ENCODE data around the gene MICB. TPM values are rescaled to one million over a fixed set of nuclear protein-coding genes. Genes with fewer than 3 reads are reported as not detected.

MICB gene
- total and polyA plus RNA-seq, 9 of the 15 experiments (the other 6 are each of a cell fraction or from before 2014, with no cell fraction given), result 13.3 to 34.5 (median 19.8) TPM

DNA sequence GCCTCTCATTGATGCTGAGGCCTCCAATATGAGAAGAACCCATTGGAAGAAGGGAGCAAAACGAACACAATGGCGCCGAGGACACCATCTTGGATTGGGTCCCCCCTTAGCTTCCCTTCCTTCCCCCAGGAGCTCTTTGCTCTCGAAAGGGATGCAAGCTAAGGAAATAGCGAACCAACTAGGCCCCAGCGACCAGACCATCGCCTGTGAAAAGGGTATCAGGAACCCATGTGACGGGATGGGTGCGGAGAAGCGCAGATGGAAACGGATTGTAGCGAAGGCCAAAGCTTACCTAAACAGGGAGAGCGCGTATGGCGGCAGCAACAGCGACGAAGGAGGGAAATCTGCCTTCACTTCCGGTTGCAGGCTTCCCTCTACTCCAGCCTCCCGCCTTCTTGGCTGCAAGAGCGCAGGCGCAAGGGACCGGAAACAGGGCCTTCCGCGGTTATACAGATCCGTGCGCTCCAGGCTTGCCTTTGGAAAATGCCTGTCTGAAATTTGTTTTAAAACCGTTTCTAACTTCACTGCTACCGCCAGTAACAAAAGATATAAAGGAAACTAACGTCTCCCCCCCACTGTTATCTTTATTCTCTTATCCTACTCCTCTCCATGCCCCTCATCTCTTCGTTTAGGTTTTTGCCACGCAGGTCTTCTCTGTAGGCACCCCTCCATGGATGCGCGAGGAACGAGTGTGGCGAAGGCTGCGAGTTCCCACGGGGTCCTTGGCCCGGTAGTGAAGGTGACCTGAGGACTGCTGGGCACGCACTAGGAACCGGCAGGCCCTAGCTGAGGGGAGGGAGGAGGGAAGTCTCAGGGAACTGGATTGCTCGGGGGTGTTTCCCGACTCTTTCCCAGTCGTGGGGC is 43.9 kb downstream of the MICB start, which contains the start of gene DDX39B (continued):
- TF ChIP-seq, protein P1, sequence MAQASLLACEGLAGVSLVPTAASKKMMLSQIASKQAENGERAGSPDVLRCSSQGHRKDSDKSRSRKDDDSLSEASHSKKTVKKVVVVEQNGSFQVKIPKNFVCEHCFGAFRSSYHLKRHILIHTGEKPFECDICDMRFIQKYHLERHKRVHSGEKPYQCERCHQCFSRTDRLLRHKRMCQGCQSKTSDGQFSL (CRISPR knock-in tag; IDR thresholded peaks at IDR 0.05), result peak; percentile 11; the same call in 1 of the 2 replicates
- TF ChIP-seq, protein P1 (tag; IDR thresholded peaks at IDR 0.05), result peak in 1 of 2 experiments; percentile 30; a peak in 1 of 4 replicates
- TF ChIP-seq TGIF2 (CRISPR knock-in tag; IDR thresholded peaks at IDR 0.05) (no peak; the same call in 1 of the 2 replicates), FIP1L1 (IDR thresholded peaks at IDR 0.05; ENCODE audit: low read depth, low read length, poor library complexity, severe bottlenecking) (no peak), SOX6 (IDR thresholded peaks at IDR 0.05) (peak; percentile 43), RAD21 (CRISPR knock-in tag; conservative IDR thresholded peaks at IDR 0.05 in 1 of 2, IDR thresholded peaks at IDR 0.05 in 1 of 2) (no peak), MTA3 (IDR thresholded peaks at IDR 0.05; ENCODE audit: borderline replicate concordance) (peak; percentile 93), ZEB2 (IDR thresholded peaks at IDR 0.05) (peak; percentile 27; the same call in 1 of the 2 replicates), CHD4 (IDR thresholded peaks at IDR 0.05; ENCODE audit: insufficient read depth, insufficient replicate concordance, low read depth, low read length, poor library complexity, severe bottlenecking) (no peak), CTBP1 (IDR thresholded peaks at IDR 0.05; ENCODE audit: borderline replicate concordance) (peak; percentile 75), ZNF239 (CRISPR knock-in tag; IDR thresholded peaks at IDR 0.05) (no peak; the same call in 1 of the 2 replicates), SREBF2 (CRISPR knock-in tag; IDR thresholded peaks at IDR 0.05) (peak; percentile 87; the same call in 1 of the 2 replicates), CREB1 (IDR thresholded peaks at IDR 0.05) (no peak; the same call in none of the 2 replicates), CREB1 (CRISPR knock-in tag; IDR thresholded peaks at IDR 0.05) (0 out of 2 replicates have a peak, but pooled peaks have one; percentile 58), CEBPB (tag; IDR thresholded peaks at IDR 0.05) (no peak), ZSCAN32 (CRISPR knock-in tag; IDR thresholded peaks at IDR 0.05) (peak; percentile 54; the same call in 1 of the 2 replicates), ILK (tag; IDR thresholded peaks at IDR 0.05; ENCODE audit: borderline replicate concordance, low read depth) (no peak)
- TF ChIP-seq, protein P2, sequence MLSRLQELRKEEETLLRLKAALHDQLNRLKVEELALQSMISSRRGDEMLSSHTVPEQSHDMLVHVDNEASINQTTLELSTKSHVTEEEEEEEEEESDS (CRISPR knock-in tag; IDR thresholded peaks at IDR 0.05), result no peak
- TF ChIP-seq, protein P3, sequence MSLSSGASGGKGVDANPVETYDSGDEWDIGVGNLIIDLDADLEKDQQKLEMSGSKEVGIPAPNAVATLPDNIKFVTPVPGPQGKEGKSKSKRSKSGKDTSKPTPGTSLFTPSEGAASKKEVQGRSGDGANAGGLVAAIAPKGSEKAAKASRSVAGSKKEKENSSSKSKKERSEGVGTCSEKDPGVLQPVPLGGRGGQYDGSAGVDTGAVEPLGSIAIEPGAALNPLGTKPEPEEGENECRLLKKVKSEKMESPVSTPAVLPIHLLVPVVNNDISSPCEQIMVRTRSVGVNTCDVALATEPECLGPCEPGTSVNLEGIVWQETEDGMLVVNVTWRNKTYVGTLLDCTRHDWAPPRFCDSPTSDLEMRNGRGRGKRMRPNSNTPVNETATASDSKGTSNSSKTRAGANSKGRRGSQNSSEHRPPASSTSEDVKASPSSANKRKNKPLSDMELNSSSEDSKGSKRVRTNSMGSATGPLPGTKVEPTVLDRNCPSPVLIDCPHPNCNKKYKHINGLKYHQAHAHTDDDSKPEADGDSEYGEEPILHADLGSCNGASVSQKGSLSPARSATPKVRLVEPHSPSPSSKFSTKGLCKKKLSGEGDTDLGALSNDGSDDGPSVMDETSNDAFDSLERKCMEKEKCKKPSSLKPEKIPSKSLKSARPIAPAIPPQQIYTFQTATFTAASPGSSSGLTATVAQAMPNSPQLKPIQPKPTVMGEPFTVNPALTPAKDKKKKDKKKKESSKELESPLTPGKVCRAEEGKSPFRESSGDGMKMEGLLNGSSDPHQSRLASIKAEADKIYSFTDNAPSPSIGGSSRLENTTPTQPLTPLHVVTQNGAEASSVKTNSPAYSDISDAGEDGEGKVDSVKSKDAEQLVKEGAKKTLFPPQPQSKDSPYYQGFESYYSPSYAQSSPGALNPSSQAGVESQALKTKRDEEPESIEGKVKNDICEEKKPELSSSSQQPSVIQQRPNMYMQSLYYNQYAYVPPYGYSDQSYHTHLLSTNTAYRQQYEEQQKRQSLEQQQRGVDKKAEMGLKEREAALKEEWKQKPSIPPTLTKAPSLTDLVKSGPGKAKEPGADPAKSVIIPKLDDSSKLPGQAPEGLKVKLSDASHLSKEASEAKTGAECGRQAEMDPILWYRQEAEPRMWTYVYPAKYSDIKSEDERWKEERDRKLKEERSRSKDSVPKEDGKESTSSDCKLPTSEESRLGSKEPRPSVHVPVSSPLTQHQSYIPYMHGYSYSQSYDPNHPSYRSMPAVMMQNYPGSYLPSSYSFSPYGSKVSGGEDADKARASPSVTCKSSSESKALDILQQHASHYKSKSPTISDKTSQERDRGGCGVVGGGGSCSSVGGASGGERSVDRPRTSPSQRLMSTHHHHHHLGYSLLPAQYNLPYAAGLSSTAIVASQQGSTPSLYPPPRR (CRISPR knock-in tag; IDR thresholded peaks at IDR 0.05; ENCODE audit: borderline replicate concordance), result peak; percentile 89; the same call in 1 of the 2 replicates
- TF ChIP-seq, protein P4, sequence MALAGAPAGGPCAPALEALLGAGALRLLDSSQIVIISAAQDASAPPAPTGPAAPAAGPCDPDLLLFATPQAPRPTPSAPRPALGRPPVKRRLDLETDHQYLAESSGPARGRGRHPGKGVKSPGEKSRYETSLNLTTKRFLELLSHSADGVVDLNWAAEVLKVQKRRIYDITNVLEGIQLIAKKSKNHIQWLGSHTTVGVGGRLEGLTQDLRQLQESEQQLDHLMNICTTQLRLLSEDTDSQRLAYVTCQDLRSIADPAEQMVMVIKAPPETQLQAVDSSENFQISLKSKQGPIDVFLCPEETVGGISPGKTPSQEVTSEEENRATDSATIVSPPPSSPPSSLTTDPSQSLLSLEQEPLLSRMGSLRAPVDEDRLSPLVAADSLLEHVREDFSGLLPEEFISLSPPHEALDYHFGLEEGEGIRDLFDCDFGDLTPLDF (CRISPR knock-in tag; IDR thresholded peaks at IDR 0.05), result peak; percentile 82; the same call in 1 of the 2 replicates

Data from K562 (cell line).